Lung (tissue), 12 donors: ENCODE results near the gene RIMS3. TPM values are rescaled to one million over a fixed set of nuclear protein-coding genes. Genes with fewer than 3 reads are reported as not detected.
A peak's percentile ranks its signal among the peaks of the same experiment; 100 is the strongest.
"Not testable (repeated sequence)": the region's sequence is repeated elsewhere in the genome, so short reads cannot be mapped to it uniquely, and the experiment has no call there.

Experiments used
- ATAC-seq: fragments of 200-7000 bp; cut with Tn5 transposase; one replicate; pipeline ENCODE4 v1.9.1; 2020; ENCODE audit warnings: moderate number of reproducible peaks; ENCODE audit not compliant: insufficient read depth, low FRiP score
- DNase-seq, 3 donors: peaks; one replicate each; pipeline ENCODE4 v3.0.0-alpha.2; 2013 to 2017
- H3K27ac ChIP-seq, 2 donors: one replicate each; pipeline ENCODE4 v1.5.1; 2013; ENCODE audit warnings: mild to moderate bottlenecking in 2 of 2, moderate library complexity in 2 of 2, control low read depth in 1 of 2, inconsistent platforms in 1 of 2, low read depth in 1 of 2, low read length in 1 of 2
- H3K27me3 ChIP-seq, 3 donors: one replicate each; pipeline ENCODE4 v1.5.1; 2013; ENCODE audit warnings: low read length in 2 of 3; ENCODE audit not compliant: control insufficient read depth in 3 of 3, insufficient read depth in 3 of 3
- H3K36me3 ChIP-seq, 4 donors: one replicate each; pipeline ENCODE4 v1.5.1; 2013; ENCODE audit warnings: low read length in 4 of 4, mild to moderate bottlenecking in 1 of 4, moderate library complexity in 1 of 4; ENCODE audit not compliant: control insufficient read depth in 4 of 4, insufficient read depth in 4 of 4
- H3K4me1 ChIP-seq, 5 donors: one replicate each; pipeline ENCODE4 v1.5.1; 2013; ENCODE audit warnings: low read length in 5 of 5, mild to moderate bottlenecking in 2 of 5, moderate library complexity in 1 of 5; ENCODE audit not compliant: control insufficient read depth in 5 of 5, insufficient read depth in 5 of 5
- H3K4me3 ChIP-seq: one replicate; pipeline ENCODE4 v1.5.1; 2013; ENCODE audit warnings: mild to moderate bottlenecking, control low read depth, moderate library complexity
- H3K9ac ChIP-seq, 2 donors: one replicate each; pipeline ENCODE4 v1.5.1; 2013; ENCODE audit warnings: low read length in 2 of 2, control low read depth in 1 of 2; ENCODE audit not compliant: insufficient read depth in 1 of 2
- H3K9me3 ChIP-seq, 4 donors: one replicate each; pipeline ENCODE4 v1.5.1; 2013; ENCODE audit warnings: low read length in 3 of 4, mild to moderate bottlenecking in 1 of 4, moderate library complexity in 1 of 4; ENCODE audit not compliant: control insufficient read depth in 4 of 4, insufficient read depth in 3 of 4
- WGBS, 2 donors: extraction: QIAGEN DNeasy Blood & Tissue Kit; methylation state at CpG; one replicate each; pipeline ENCODE4 v1.1.7; 2013; 5-methylcytosine and 5-hydroxymethylcytosine counted together
- polyA plus RNA-seq, 2 donors: library from polyadenylated mRNA; stranded (reverse); fragments of 200-250 nt; gene quantifications; one replicate each; pipeline ENCODE4 v1.2.1, GENCODE V29; 2013
- total RNA-seq, 2 donors: library from RNA; depleted of rRNA in 1 of 2; stranded (reverse); fragments of >200 nt in 1 of 2; gene quantifications; one replicate each; pipeline ENCODE4 v1.2.1, GENCODE V29; 2014 to 2021
- TF ChIP-seq, protein P1 (sequence below): IDR thresholded peaks from 2 replicates; pipeline ENCODE4 v1.5.1; 2012; ENCODE audit warnings: mild to moderate bottlenecking; ENCODE audit errors: control extremely low read depth, extremely low read depth
- donor health status: control.
- donor health status: control.
- donor health status: Bipolar disorder and iron deficiency.
- donor health status: healthy.
- donor health status: DM: yes; HTN: yes; CAD: no.

The RIMS3 gene
- total and polyA plus RNA-seq, 4 donors: 0.93 to 5.5 (median 1.5) TPM

DNA sequence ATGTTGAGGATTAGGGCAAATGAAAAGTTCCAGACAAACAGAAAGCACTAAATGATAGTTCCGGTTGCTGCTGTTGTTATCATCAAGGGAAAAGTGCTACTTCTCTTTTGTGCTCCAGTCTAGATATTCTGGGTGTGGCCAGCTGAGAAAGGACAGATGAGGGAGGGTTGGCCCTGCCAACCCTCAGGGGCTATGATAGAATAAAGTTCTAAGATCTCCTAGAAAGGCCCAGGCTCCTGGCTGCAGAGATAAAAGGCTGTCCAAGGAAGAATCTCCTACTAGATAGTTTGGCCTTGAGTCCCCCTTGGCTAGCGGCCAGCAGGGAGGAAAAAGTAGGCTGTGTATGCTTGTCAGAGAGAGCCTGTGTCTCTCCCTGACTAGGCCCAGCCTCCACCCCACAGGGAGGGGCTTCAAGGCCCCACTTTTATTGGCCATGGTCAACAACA is 31.5 kb downstream of the RIMS3 start:
- Histone ChIP-seq H3K9ac (no peak overlapping the region), H3K4me1 (no peaks in the 10 kb centered on the region), H3K36me3 (no peaks in the 10 kb centered on the region), H3K9me3 (peaks cover 0 to 2% (median 0%) of the 10 kb centered on the region in 4 donors), H3K27me3 (no peaks in the 10 kb centered on the region), H3K4me3 (no peak overlapping the region), H3K27ac (no peak overlapping the region)
- peak in 1 of 3 donors; percentile 35 for DNase-seq
- 61% methylated on average over 2 of the region's 2 CpGs for WGBS, 2 donors
- TF ChIP-seq, protein P1, sequence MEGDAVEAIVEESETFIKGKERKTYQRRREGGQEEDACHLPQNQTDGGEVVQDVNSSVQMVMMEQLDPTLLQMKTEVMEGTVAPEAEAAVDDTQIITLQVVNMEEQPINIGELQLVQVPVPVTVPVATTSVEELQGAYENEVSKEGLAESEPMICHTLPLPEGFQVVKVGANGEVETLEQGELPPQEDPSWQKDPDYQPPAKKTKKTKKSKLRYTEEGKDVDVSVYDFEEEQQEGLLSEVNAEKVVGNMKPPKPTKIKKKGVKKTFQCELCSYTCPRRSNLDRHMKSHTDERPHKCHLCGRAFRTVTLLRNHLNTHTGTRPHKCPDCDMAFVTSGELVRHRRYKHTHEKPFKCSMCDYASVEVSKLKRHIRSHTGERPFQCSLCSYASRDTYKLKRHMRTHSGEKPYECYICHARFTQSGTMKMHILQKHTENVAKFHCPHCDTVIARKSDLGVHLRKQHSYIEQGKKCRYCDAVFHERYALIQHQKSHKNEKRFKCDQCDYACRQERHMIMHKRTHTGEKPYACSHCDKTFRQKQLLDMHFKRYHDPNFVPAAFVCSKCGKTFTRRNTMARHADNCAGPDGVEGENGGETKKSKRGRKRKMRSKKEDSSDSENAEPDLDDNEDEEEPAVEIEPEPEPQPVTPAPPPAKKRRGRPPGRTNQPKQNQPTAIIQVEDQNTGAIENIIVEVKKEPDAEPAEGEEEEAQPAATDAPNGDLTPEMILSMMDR: no peak
- ATAC-seq: no peak

DNA sequence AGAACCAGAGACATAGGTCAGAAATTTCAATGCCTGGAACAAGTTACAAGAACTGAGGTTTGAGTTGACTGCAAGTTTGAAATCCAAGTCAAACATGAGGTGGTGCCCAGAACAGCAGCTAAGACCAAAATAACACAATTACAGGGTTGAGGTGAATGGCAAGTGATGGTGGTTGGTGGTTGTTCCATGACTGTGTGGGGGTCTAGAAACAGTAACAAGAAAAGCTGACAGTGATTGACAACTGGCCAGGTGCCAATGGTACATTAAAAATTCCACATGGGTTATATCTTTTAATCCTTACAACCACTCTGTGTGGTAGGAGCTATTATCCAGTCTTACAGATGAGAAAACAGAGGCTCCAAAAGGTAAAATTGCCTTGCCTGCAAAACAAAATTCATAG is 32.0 kb downstream of the RIMS3 start:
- Histone ChIP-seq H3K4me1 (no peaks in the 10 kb centered on the region), H3K36me3 (no peaks in the 10 kb centered on the region), H3K9me3 (peaks cover 0 to 2% (median 0%) of the 10 kb centered on the region in 4 donors), H3K27me3 (no peaks in the 10 kb centered on the region), H3K9ac (no peak overlapping the region), H3K27ac (no peak overlapping the region), H3K4me3 (no peak overlapping the region)
- TF ChIP-seq, protein P1: no peak
- ATAC-seq (no peak), DNase-seq (no peak)

GRCh38 chr1:40630488-40631223 is 34.8 kb downstream of the RIMS3 start:
- TF ChIP-seq, protein P1: peak; percentile 19
- WGBS, 2 donors: 71 to 74% methylated on average over 7 of the region's 7 CpGs
- H3K9ac ChIP-seq: no peak overlapping the region
- no peaks in the 10 kb centered on the region for H3K9me3 ChIP-seq
- no peaks in the 10 kb centered on the region for H3K36me3 ChIP-seq
- peak; percentile 21 to 44 (median 38) for DNase-seq
- H3K4me1 ChIP-seq: no peaks in the 10 kb centered on the region
- ATAC-seq: no peak
- no peaks in the 10 kb centered on the region for H3K27me3 ChIP-seq
- no peak overlapping the region for H3K4me3 ChIP-seq
- H3K27ac ChIP-seq: no peak overlapping the region

GRCh38 chr1:40629546-40629945 is 35.9 kb downstream of the RIMS3 start:
- not testable (repeated sequence) for H3K27me3 ChIP-seq, DNase-seq, H3K4me3 ChIP-seq, H3K36me3 ChIP-seq, H3K9ac ChIP-seq, H3K27ac ChIP-seq, H3K4me1 ChIP-seq, ATAC-seq, H3K9me3 ChIP-seq
- 47 to 85% methylated on average over 4 of the region's 4 CpGs for WGBS, 2 donors
